CD4-positive, alpha-beta T cell treated with Interleukin-1 beta for 1 hour (primary cell): ENCODE measurements around the gene MGLL.
"Not testable (repeated sequence)": the region's sequence is repeated elsewhere in the genome, so short reads cannot be mapped to it uniquely, and the experiment has no call there.

Experiments
- DNase-seq, 2 donors: peaks; one replicate each; pipeline ENCODE4 v3.0.0-alpha.2; 2020 to 2022

The MGLL gene

DNA sequence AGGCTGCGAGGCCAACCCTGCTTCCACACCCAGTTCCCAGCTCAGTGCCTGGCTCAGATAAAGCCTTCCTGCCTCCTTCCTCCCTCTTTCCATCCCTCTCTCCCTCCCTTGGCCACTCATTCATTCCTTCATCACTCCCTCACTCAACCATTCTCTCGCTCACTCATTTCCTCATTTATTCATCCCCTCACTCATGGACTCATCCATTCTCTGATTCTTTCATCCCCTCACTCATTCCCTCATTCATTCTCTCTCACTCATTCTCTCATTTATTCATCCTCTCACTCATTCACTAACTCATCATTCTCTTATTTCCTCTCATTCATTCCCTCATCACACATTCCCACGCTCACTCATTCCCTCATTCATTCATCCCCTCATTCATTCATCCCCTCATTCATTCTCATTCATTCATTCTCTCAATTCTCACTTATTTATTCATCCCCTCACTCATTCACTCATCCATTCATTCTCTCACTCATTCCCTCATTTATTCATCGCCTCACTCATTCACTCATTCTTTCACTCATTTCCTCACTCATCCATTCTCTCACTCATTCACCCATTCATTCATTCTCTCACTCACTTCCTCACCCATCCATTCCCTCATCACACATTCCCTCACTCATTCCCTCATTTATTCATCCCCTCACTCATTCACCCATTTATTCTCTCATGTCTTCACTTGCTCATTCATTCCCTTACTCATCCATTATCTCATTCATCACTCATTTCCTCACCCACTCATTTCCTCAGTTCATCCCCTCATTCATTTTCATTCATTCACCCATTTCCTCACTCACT, 136.4 kb downstream of the MGLL start:
- DNase-seq, result no peak

DNA sequence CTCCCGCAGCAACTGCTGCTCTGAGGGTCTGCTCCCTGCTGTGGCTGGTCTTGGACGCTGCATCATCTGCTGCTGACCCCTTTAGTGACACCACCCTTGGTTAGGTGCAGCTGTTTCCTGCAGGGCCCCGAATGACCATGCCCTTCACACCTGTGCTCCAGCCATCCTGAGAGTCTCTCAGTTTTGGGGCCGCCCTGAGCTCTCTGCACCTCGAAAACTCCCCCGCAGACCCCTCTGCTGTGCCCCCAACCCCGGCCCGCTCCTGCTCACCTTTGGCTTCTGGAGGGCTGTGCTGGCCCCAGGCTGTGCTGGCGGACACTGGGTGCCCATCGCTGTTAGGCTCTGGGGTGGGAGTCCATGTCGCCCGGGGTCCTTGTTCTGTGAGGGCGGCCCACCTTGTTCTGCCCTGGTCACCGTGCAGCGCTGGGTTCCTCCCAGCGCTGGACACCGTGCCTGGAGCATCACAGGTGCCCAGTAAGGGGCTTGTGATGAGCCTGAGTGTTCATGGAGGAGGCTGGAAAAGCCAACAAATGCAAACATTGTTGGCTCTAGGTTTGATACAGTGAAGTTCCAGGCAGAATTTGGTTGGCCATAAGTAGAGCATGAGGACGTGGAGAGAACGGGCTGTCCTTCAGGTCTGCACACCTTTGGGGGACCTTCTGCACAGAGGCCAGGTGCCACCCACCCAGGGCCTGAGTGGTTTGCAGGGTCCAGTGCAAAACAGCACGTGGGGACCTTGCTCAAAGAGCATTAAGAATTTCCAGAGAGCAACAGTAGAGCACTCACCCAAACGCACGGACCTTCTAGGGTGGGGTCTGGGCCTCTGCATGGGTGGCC, 137.2 kb downstream of the MGLL start:
- no peak for DNase-seq

DNA sequence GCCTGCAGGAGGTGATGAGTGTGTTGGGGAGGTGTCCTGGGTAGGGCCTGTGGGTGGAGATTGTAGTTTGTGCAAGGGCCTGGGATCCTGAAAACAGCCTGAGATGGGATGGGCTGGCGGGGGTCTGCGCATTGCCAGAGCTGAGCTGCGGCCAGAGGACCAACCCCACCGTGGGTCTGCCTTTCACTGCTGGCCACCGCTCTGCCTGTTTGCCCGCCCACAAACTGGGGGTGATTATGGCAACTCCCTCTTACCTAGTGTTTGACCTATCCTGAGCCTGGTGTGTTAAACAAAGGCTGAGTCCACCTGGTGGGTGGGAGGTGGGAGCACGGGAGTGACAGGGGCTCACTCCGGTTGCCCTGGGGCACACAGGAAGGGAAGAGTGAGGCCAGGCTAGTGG, 139.8 kb downstream of the MGLL start:
- DNase-seq, result no peak

- DNase-seq, result not testable (repeated sequence)
These were observed 140.2 kb downstream of the MGLL start for GRCh38 chr3:127682175-127682554.

DNA sequence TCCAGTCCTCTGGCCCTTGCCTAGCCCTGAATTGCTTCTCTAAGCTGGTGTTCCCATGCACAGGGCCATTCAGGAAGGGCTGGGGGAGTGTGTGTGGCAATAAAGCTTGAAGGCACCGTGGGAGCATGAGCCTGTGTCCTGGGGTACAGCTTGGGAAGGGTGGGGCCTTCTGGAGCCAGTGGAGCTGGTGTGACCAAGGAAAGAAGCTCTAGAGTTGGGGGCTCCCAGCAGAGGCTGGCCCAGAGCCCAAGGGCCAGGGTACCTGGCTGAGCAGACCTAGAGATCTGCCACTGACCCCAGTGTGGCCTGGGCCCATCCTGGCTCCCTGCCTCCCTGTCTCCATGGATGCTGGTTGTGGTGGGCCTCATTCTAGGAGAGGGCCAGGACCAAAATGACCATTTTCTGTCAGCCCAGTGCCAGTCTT, 141.5 kb downstream of the MGLL start:
- no peak for DNase-seq

GRCh38 chr3:127680146-127680661, 142.1 kb downstream of the MGLL start:
- no peak for DNase-seq

- no peak for DNase-seq
These were observed 142.7 kb downstream of the MGLL start for GRCh38 chr3:127679534-127680145.

GRCh38 chr3:127678611-127679533, 143.4 kb downstream of the MGLL start:
- DNase-seq, result no peak

DNA sequence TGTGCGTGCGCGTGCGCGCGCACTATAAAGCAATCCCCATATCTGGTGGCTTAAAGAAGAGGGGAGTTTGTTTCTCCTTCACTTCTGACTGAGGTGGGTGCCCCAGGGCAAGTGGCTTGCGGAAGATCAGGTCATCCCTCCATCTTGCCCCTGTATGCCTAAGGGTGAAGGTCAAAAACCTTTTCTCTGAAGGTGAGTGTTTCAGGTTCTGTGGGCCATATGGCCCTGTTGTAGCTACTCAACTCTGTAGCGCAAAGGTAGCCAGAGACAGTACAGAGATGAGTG, 144.1 kb downstream of the MGLL start:
- DNase-seq, result no peak

- DNase-seq, result no peak
These were observed 144.6 kb downstream of the MGLL start for GRCh38 chr3:127677541-127678314.

DNA sequence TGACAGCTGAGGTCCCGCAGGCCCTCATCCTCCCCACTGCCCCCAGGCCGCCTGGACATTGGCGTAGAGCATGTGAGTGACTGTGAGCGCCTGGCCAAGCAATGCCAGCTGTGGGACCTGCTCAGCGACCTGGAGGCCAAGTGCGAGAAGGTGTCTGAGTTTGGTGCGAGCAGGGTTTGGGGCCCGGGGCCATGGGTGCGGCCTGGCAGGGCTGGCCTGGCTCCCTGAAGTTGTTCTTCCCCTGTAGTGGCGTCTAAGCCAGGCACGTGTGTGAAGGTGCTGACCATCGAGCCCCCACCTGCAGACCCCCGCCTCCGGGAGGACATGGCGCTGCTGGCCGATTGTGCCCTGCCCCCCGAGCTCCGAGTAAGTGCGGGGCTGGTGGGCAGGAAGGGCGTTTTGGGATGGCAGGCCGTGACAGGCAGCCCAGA, 145.4 kb downstream of the MGLL start:
- DNase-seq, result no peak

GRCh38 chr3:127676456-127676855, 145.9 kb downstream of the MGLL start:
- DNase-seq, result no peak

DNA sequence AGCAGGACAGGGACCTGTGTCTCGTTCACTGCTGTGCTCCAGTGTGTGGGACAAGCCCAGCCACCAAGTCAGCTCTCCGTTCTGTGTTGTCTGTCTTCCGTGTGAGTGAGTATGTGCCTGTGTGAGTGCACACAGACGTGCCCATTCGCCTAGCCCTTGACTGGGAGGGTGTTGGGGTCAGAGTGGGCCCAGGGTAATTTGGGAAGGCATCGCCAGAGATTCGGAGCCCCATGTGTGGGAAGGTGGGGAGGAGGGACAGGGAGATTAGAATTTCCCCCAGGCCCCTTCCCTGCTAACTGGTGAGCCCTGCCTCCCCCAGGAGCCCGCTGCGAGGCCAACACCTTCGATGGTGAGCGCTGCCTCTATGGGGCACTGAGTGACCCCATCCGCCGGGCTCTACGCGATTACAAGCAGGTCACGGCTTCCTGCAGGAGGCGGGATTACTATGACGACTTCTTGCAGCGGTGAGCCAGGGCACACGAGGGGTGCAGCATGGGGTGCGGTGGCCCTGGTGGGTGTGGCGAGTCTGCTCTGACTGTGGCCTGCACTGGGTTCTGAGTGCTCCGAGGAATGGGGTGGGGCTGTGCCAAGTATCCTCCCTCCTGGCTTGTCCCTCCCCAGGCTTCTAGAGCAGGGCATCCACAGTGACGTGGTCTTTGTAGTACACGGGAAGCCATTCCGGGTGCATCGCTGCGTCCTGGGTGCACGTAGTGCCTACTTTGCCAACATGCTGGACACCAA, 146.5 kb downstream of the MGLL start:
- DNase-seq, result no peak

DNA sequence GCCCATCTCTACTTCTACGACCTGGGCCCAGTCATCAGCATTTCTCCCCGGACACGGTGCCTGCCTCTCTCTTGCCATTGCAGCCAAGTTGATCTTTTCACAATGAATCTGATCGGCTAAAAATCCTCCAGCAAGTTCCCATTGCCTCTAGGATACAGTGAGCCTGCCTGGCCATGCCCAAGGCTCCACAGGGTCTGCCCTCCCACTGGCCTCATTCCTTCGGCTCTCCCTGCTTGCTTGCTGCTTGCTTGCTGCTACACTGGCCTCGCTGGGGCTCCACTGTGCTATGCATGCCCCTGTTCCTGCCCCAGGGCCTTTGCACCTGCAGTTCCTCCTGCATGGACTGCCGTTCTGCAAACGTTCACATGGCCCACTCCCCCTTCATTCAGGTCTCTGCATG, 147.5 kb downstream of the MGLL start:
- DNase-seq, result no peak

DNA sequence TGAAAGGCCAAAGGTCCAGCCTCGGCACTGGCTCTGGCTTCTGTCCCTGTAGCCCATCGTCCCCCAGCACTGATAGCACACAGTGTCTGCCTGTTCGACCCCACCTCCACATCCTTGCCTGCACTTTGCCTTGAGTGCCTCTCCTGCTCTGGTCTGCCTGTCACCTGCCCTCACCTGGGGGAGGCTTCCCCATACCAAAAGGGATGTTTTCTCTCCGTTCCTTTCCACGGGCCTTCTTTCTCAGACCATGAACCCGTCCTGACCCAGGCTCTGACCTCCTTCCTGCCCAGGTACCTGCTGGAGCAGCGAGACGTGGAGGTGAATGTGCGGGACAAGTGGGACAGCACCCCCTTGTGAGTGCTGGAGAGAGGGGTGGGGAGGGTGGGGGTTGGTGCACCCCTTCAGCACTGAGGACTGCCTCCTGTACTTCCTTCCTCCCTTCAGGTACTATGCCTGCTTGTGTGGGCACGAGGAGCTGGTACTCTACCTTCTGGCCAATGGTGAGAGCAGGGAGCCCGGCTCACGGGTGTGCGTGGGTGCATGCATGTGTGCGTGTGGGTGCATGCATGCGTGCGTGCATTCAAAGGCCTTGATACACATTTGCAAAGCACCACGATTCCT, 148.1 kb downstream of the MGLL start:
- DNase-seq, result no peak

GRCh38 chr3:127673191-127674100, 148.9 kb downstream of the MGLL start:
- peak; percentile 54 to 59 for DNase-seq

- DNase-seq, result peak; percentile 87
These were observed 149.7 kb downstream of the MGLL start, which contains the start of gene ABTB1 for GRCh38 chr3:127672429-127673190. Gene ABTB1, plus strand, starts transcription at chr3:127672952. Its CDS starts 74 bp downstream, at chr3:127673026.
